Neural cell (in vitro differentiated cells): ENCODE data around the gene SRC. TPM values are rescaled to one million over a fixed set of nuclear protein-coding genes. Genes with fewer than 3 reads are reported as not detected.

Experiments
- H2AFZ ChIP-seq: fragments of 200-600, 300-800 bp; sonication (generic), shearing (Covaris generic); 2 replicates; pipeline ENCODE4 v1.6.0; 2014; ENCODE audit warnings: low read depth, mild to moderate bottlenecking, antibody characterized with exemption, low read length, moderate library complexity
- H3F3A ChIP-seq: fragments of 200-600 bp; shearing (Covaris generic); 2 replicates; pipeline ENCODE4 v1.6.1; 2016; ENCODE audit warnings: mild to moderate bottlenecking, moderate library complexity, mixed read lengths, antibody characterized with exemption, low read length; ENCODE audit not compliant: insufficient read depth, poor library complexity, severe bottlenecking
- H3K27ac ChIP-seq: fragments of 200-600, 300-800 bp; sonication (generic), shearing (Covaris generic); 2 replicates; pipeline ENCODE4 v1.5.1; 2014; ENCODE audit warnings: mild to moderate bottlenecking, low read length, moderate library complexity
- H3K27me3 ChIP-seq: fragments of 300-800, 200-600 bp; sonication (generic), shearing (Covaris generic); 2 replicates; pipeline ENCODE4 v1.6.0; 2014; ENCODE audit warnings: mild to moderate bottlenecking, low read depth, low read length, moderate library complexity; ENCODE audit not compliant: insufficient read depth
- H3K36me3 ChIP-seq: fragments of 300-800, 200-600 bp; sonication (generic), shearing (Covaris generic); 2 replicates; pipeline ENCODE4 v1.5.1; 2014; ENCODE audit warnings: mild to moderate bottlenecking, antibody characterized with exemption, low read length, moderate library complexity; ENCODE audit not compliant: insufficient read depth
- H3K4me2 ChIP-seq: fragments of 300-800, 200-600 bp; sonication (generic), shearing (Covaris generic); 2 replicates; pipeline ENCODE4 v1.6.0; 2014; ENCODE audit warnings: mild to moderate bottlenecking, low read length
- H3K4me3 ChIP-seq: fragments of 300-800, 200-600 bp; sonication (generic), shearing (Covaris generic); 2 replicates; pipeline ENCODE4 v1.5.1; 2014; ENCODE audit warnings: mild to moderate bottlenecking, low read length, moderate library complexity
- H3K79me2 ChIP-seq: fragments of 200-600 bp; shearing (Covaris generic); replicated peaks from 2 replicates; pipeline ENCODE4 v1.6.0; 2014; ENCODE audit warnings: mild to moderate bottlenecking, low read length, moderate library complexity; ENCODE audit not compliant: insufficient read depth
- H3K9ac ChIP-seq: fragments of 300-800, 200-600 bp; sonication (generic), shearing (Covaris generic); 2 replicates; pipeline ENCODE4 v1.6.1; 2016; ENCODE audit warnings: mild to moderate bottlenecking, low read length, mixed read lengths
- H3K9me2 ChIP-seq: fragments of 200-600 bp; shearing (Covaris generic); 2 replicates; pipeline ENCODE4 v1.6.1; 2016; ENCODE audit warnings: mild to moderate bottlenecking, low read length, mixed read lengths; ENCODE audit not compliant: insufficient read depth
- H3K9me3 ChIP-seq: fragments of 200-600, 300-800 bp; sonication (generic), shearing (Covaris generic); 2 replicates; pipeline ENCODE4 v1.6.1; 2016; ENCODE audit warnings: mild to moderate bottlenecking, mixed run types, low read length, moderate library complexity, mixed read lengths
- H4K20me1 ChIP-seq: fragments of 200-600 bp; shearing (Covaris generic); 2 replicates; pipeline ENCODE4 v1.6.1; 2016; ENCODE audit warnings: mild to moderate bottlenecking, mixed run types; ENCODE audit not compliant: insufficient read depth
- CTCF ChIP-seq: fragments of 450-650 bp; IDR thresholded peaks from 2 replicates; pipeline ENCODE4 v1.5.1; 2014; ENCODE audit warnings: antibody characterized with exemption, mild to moderate bottlenecking, moderate library complexity; ENCODE audit not compliant: poor library complexity, severe bottlenecking
- EP300 ChIP-seq: fragments of 450-650 bp; conservative IDR thresholded peaks from 2 replicates; pipeline ENCODE4 v1.6.1; 2014; ENCODE audit warnings: antibody characterized with exemption, mild to moderate bottlenecking, moderate library complexity; ENCODE audit not compliant: poor library complexity, severe bottlenecking
- EZH2 ChIP-seq: fragments of 200-600, 300-800 bp; shearing (Covaris generic), sonication (generic); IDR thresholded peaks from 2 replicates; pipeline ENCODE4 v1.6.1; 2014; ENCODE audit warnings: antibody characterized with exemption, low read length, borderline replicate concordance, mild to moderate bottlenecking; ENCODE audit not compliant: insufficient read depth, poor library complexity, severe bottlenecking
- MXI1 ChIP-seq: fragments of 450-650 bp; conservative IDR thresholded peaks from 2 replicates; pipeline ENCODE4 v1.6.1; 2014; ENCODE audit warnings: antibody characterized with exemption, mild to moderate bottlenecking; ENCODE audit not compliant: poor library complexity, severe bottlenecking
- POLR2AphosphoS5 ChIP-seq: IDR thresholded peaks from 2 replicates; pipeline ENCODE4 v1.6.1; 2012
- RAD21 ChIP-seq: fragments of 450-650 bp; conservative IDR thresholded peaks from 2 replicates; pipeline ENCODE4 v1.6.1; 2014; ENCODE audit warnings: antibody characterized with exemption, mild to moderate bottlenecking, moderate library complexity
- REST ChIP-seq: IDR thresholded peaks from 2 replicates; pipeline ENCODE4 v1.6.1; 2012; ENCODE audit warnings: borderline replicate concordance
- SMC3 ChIP-seq: fragments of 450-650 bp; conservative IDR thresholded peaks from 2 replicates; pipeline ENCODE4 v1.6.1; 2014; ENCODE audit warnings: antibody characterized with exemption, mild to moderate bottlenecking, moderate library complexity; ENCODE audit not compliant: poor library complexity
- TAF1 ChIP-seq: IDR thresholded peaks from 2 replicates; pipeline ENCODE4 v1.6.1; 2012; ENCODE audit warnings: low read depth
- polyA plus RNA-seq: library from polyadenylated mRNA; depleted of rRNA; stranded (reverse); fragments of >200 nt; gene quantifications from 2 replicates; pipeline ENCODE4 v1.2.3, GENCODE V29; 2014

Gene SRC
- polyA plus RNA-seq, 1 donor from 2014 or later, result 39.0 TPM

- H3K9me2 ChIP-seq, result no peaks in the 10 kb centered on the region
- H3K4me3 ChIP-seq, result no peak overlapping the region
- H2AFZ ChIP-seq, result no peak overlapping the region
- H3K9me3 ChIP-seq, result no peaks in the 10 kb centered on the region
- H3K79me2 ChIP-seq, result peaks cover 64% of the 10 kb centered on the region
- H3K27ac ChIP-seq, result no peak overlapping the region
- no peaks in the 10 kb centered on the region for H3F3A ChIP-seq
- H3K27me3 ChIP-seq, result no peaks in the 10 kb centered on the region
- TF ChIP-seq TAF1, result no peak
- no peak for TF ChIP-seq CTCF
- no peak for TF ChIP-seq SMC3
- no peak for TF ChIP-seq MXI1
- TF ChIP-seq EP300, result no peak
- TF ChIP-seq POLR2AphosphoS5, result no peak
- TF ChIP-seq EZH2, result no peak
- TF ChIP-seq REST, result no peak
- peaks cover 3% of the 10 kb centered on the region for H4K20me1 ChIP-seq
- H3K4me2 ChIP-seq, result no peak overlapping the region
- H3K9ac ChIP-seq, result no peak overlapping the region
- no peaks in the 10 kb centered on the region for H3K36me3 ChIP-seq
These were observed 8.6 kb downstream of the SRC start for GRCh38 chr20:37354210-37355195.

GRCh38 chr20:37355252-37356180, 9.6 kb downstream of the SRC start:
- TF ChIP-seq MXI1 (no peak), SMC3 (no peak), RAD21 (no peak), EP300 (no peak), TAF1 (no peak), REST (no peak), CTCF (no peak), EZH2 (no peak), POLR2AphosphoS5 (no peak)
- no peaks in the 10 kb centered on the region for H3K27me3 ChIP-seq
- H3K4me3 ChIP-seq, result no peak overlapping the region
- no peaks in the 10 kb centered on the region for H3K9me3 ChIP-seq
- no peak overlapping the region for H3K4me2 ChIP-seq
- H4K20me1 ChIP-seq, result peaks cover 3% of the 10 kb centered on the region
- H3K27ac ChIP-seq, result no peak overlapping the region
- no peaks in the 10 kb centered on the region for H3K9me2 ChIP-seq
- H3K79me2 ChIP-seq, result peaks cover 63% of the 10 kb centered on the region
- no peak overlapping the region for H3K9ac ChIP-seq
- no peaks in the 10 kb centered on the region for H3K36me3 ChIP-seq
- H3F3A ChIP-seq, result no peaks in the 10 kb centered on the region
- H2AFZ ChIP-seq, result no peak overlapping the region
